GM23338 (cell line): ENCODE data around the gene FOXN4. TPM values are rescaled to one million over a fixed set of nuclear protein-coding genes. Genes with fewer than 3 reads are reported as not detected.

Experiments used
- ATAC-seq: fragments of 200-7000 bp; cut with Tn5 transposase; 3 replicates; pipeline ENCODE4 v1.9.1; 2020
- DNase-seq: peaks from one replicate; pipeline ENCODE4 v3.0.0-alpha.2; 2015; ENCODE audit warnings: low spot score
- H2AFZ ChIP-seq: fragments of 200-600 bp; sonication (generic); 2 replicates; pipeline ENCODE4 v1.8.0; 2016; ENCODE audit warnings: antibody characterized with exemption, mild to moderate bottlenecking, moderate library complexity
- H3F3A ChIP-seq: fragments of 200-600 bp; sonication (generic); replicated peaks from 2 replicates; pipeline ENCODE4 v1.8.0; 2017; ENCODE audit warnings: antibody characterized with exemption, mixed run types, low read depth
- H3K27ac ChIP-seq: fragments of 200-600 bp; sonication (generic); 2 replicates; pipeline ENCODE4 v1.6.1; 2016; ENCODE audit warnings: low read depth
- H3K27me3 ChIP-seq: fragments of 200-600 bp; sonication (generic); 2 replicates; pipeline ENCODE4 v1.8.0; 2016; ENCODE audit warnings: mild to moderate bottlenecking, mixed run types, moderate library complexity; ENCODE audit not compliant: insufficient read depth
- H3K36me3 ChIP-seq: fragments of 200-600 bp; sonication (generic); 2 replicates; pipeline ENCODE4 v1.8.0; 2016; ENCODE audit warnings: mild to moderate bottlenecking; ENCODE audit not compliant: insufficient read depth
- H3K4me1 ChIP-seq: fragments of 200-600 bp; sonication (generic); 2 replicates; pipeline ENCODE4 v1.8.0; 2016; ENCODE audit warnings: mild to moderate bottlenecking, moderate library complexity; ENCODE audit not compliant: insufficient read depth
- H3K4me2 ChIP-seq: fragments of 200-600 bp; sonication (generic); 2 replicates; pipeline ENCODE4 v1.7.1; 2017; ENCODE audit warnings: mixed run types
- H3K4me3 ChIP-seq: fragments of 200-600 bp; sonication (generic); 2 replicates; pipeline ENCODE4 v1.6.1; 2016; ENCODE audit warnings: mixed run types
- H3K79me2 ChIP-seq: fragments of 200-600 bp; sonication (generic); replicated peaks from 2 replicates; pipeline ENCODE4 v1.8.0; 2017; ENCODE audit warnings: mild to moderate bottlenecking; ENCODE audit not compliant: insufficient read depth
- H3K9me2 ChIP-seq: fragments of 200-600 bp; sonication (generic); 2 replicates; pipeline ENCODE4 v1.8.0; 2017; ENCODE audit not compliant: insufficient read depth
- H4K20me1 ChIP-seq: fragments of 200-600 bp; sonication (generic); replicated peaks from 2 replicates; pipeline ENCODE4 v1.8.0; 2017; ENCODE audit warnings: mild to moderate bottlenecking; ENCODE audit not compliant: insufficient read depth
- H3K27ac Mint-ChIP-seq: 2 replicates; pipeline ENCODE4 v1.8.0; 2020; ENCODE audit warnings: inconsistent platforms, mild to moderate bottlenecking, moderate library complexity, mixed read lengths
- H3K27me3 Mint-ChIP-seq: 3 replicates; pipeline ENCODE4 v1.8.0; 2022; ENCODE audit warnings: low read depth, mild to moderate bottlenecking, moderate library complexity, mixed read lengths, inconsistent platforms; ENCODE audit not compliant: insufficient read depth, poor library complexity
- H3K36me3 Mint-ChIP-seq: 3 replicates; pipeline ENCODE4 v1.8.0; 2021; ENCODE audit warnings: low read depth, mild to moderate bottlenecking, inconsistent platforms, moderate library complexity, mixed read lengths
- H3K4me1 Mint-ChIP-seq: 3 replicates; pipeline ENCODE4 v1.8.0; 2020; ENCODE audit warnings: mild to moderate bottlenecking, inconsistent platforms, mixed read lengths
- H3K4me3 Mint-ChIP-seq: 3 replicates; pipeline ENCODE4 v1.8.0; 2021; ENCODE audit warnings: moderate library complexity, mild to moderate bottlenecking, inconsistent platforms, mixed read lengths
- H3K9me3 Mint-ChIP-seq: 3 replicates; pipeline ENCODE4 v1.8.0; 2020; ENCODE audit warnings: moderate library complexity, mild to moderate bottlenecking, inconsistent platforms, mixed read lengths
- CREB1 ChIP-seq: fragments of 250-450 bp; sonication (Bioruptor Pico); IDR thresholded peaks from 2 replicates; pipeline ENCODE4 v1.5.0; 2020; ENCODE audit warnings: low read depth, mild to moderate bottlenecking, moderate library complexity
- EZH2 ChIP-seq: fragments of 200-600 bp; sonication (generic); IDR thresholded peaks from one replicate; pipeline ENCODE4 v1.8.0; 2017; ENCODE audit warnings: antibody characterized with exemption, mild to moderate bottlenecking, low read depth; ENCODE audit not compliant: unreplicated experiment
- EZH2phosphoT487 ChIP-seq: fragments of 200-600 bp; sonication (generic); IDR thresholded peaks from one replicate; pipeline ENCODE4 v1.8.1; 2018; ENCODE audit warnings: antibody characterized with exemption; ENCODE audit not compliant: unreplicated experiment
- JUNB ChIP-seq: IDR thresholded peaks from one replicate; pipeline ENCODE4 v1.6.1; 2016; ENCODE audit warnings: antibody characterized with exemption; ENCODE audit not compliant: unreplicated experiment
- NANOG ChIP-seq: IDR thresholded peaks from 2 replicates; pipeline ENCODE4 v1.6.1; 2016; ENCODE audit warnings: antibody characterized with exemption, borderline replicate concordance
- POLR2AphosphoS5 ChIP-seq: IDR thresholded peaks from 2 replicates; pipeline ENCODE4 v1.6.1; 2016; ENCODE audit warnings: antibody characterized with exemption, low read depth
- STAT1 ChIP-seq: IDR thresholded peaks from one replicate; pipeline ENCODE4 v1.6.1; 2016; ENCODE audit warnings: antibody characterized with exemption; ENCODE audit not compliant: unreplicated experiment
- ZNF114 ChIP-seq: fragments of 250-450 bp; sonication (Bioruptor Pico); IDR thresholded peaks from 2 replicates; pipeline ENCODE4 v1.5.0; 2020; ENCODE audit warnings: mild to moderate bottlenecking, moderate library complexity
- ZNF331 ChIP-seq: fragments of 250-450 bp; sonication (Bioruptor Pico); IDR thresholded peaks from 2 replicates; pipeline ENCODE4 v1.5.0; 2020; ENCODE audit warnings: low read depth, mild to moderate bottlenecking, moderate library complexity
- polyA plus RNA-seq: library from polyadenylated mRNA; unstranded; fragments of >200 nt; fragmentation: Nextera tagmentation; extraction: Ambion mirVana; gene quantifications from 2 replicates; pipeline ENCODE4 v1.2.1, GENCODE V29; 2016
- total RNA-seq: library from RNA; depleted of rRNA; stranded (reverse); fragments of >200 nt; shearing (Covaris generic); gene quantifications from 2 replicates; pipeline ENCODE4 v1.2.3, GENCODE V29; 2014
- TF ChIP-seq, protein P1 (sequence below): IDR thresholded peaks from one replicate; pipeline ENCODE4 v1.6.1; 2018; ENCODE audit warnings: antibody characterized with exemption; ENCODE audit not compliant: unreplicated experiment
- TF ChIP-seq, protein P2 (sequence below): IDR thresholded peaks from 2 replicates; pipeline ENCODE4 v1.6.1; 2016; ENCODE audit warnings: antibody characterized with exemption
- TF ChIP-seq, protein P3 (sequence below), 2 experiments: fragments of 200-600 bp in 1 of 2; sonication (generic) in 1 of 2; conservative IDR thresholded peaks; 2 replicates each; pipeline versions ENCODE4 v1.5.1 to v1.6.1; 2016 to 2017; ENCODE audit warnings: antibody characterized with exemption in 2 of 2, low read depth in 2 of 2, mild to moderate bottlenecking in 2 of 2, moderate library complexity in 1 of 2
- TF ChIP-seq, protein P4 (sequence below): fragments of 250-450 bp; sonication (Bioruptor Pico); IDR thresholded peaks from 2 replicates; pipeline ENCODE4 v1.5.0; 2020; ENCODE audit warnings: mild to moderate bottlenecking, moderate library complexity

FOXN4 gene
- total and polyA plus RNA-seq, 2 experiments from 2014 or later = 0.35 to 0.47 TPM

DNA sequence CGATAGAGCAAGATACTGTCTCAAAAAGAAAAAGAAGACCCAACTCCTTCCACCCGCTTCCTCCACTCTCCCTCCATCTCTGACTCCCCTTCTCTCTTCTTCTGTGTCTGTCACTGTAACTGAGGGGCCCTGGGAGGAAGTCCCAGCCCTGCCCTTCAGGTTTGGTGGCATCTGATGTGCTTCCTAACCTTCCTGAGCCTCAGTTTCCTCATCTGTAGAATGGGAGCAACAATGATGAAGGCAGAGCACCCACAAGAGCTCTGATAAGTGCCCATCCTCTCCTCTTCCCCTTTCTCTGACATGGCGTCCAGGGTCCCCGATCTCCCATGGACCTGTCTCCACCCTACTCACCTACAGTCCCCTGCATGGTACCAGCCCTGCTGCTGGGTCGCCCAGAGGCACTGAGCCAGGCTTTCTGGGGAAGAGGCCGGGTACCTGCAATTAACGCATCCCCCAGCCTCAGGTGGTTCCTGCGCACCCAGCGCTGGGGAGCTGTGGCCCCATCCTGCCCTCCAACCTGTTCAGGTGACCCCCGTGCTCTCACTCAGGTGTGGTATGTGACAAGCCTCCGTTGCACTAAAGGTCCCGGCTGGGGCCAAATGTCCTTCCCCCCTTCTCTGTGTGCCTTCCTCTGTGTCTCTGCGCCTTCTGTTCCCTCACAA lies 13.2 kb downstream of the FOXN4 start:
- ATAC-seq = no peak
- Mint-ChIP-seq H3K27me3 (peaks cover 9% of the 10 kb centered on the region), H3K36me3 (no peaks in the 10 kb centered on the region), H3K4me3 (no peak overlapping the region; the same call in 2 of the 3 replicates), H3K9me3 (no peaks in the 10 kb centered on the region), H3K27ac (no peak overlapping the region), H3K4me1 (peaks cover 7% of the 10 kb centered on the region; the same call in 2 of the 3 replicates)
- no peak for DNase-seq
- Histone ChIP-seq H3K27me3 (no peaks in the 10 kb centered on the region), H3K9me2 (no peaks in the 10 kb centered on the region), H4K20me1 (no peaks in the 10 kb centered on the region), H3K4me1 (no peaks in the 10 kb centered on the region; the same call in 1 of the 2 replicates), H3F3A (no peaks in the 10 kb centered on the region), H2AFZ (no peak overlapping the region), H3K79me2 (no peaks in the 10 kb centered on the region), H3K27ac (no peak overlapping the region), H3K4me2 (no peak overlapping the region), H3K36me3 (no peaks in the 10 kb centered on the region), H3K4me3 (no peak overlapping the region)
- TF ChIP-seq, protein P1, sequence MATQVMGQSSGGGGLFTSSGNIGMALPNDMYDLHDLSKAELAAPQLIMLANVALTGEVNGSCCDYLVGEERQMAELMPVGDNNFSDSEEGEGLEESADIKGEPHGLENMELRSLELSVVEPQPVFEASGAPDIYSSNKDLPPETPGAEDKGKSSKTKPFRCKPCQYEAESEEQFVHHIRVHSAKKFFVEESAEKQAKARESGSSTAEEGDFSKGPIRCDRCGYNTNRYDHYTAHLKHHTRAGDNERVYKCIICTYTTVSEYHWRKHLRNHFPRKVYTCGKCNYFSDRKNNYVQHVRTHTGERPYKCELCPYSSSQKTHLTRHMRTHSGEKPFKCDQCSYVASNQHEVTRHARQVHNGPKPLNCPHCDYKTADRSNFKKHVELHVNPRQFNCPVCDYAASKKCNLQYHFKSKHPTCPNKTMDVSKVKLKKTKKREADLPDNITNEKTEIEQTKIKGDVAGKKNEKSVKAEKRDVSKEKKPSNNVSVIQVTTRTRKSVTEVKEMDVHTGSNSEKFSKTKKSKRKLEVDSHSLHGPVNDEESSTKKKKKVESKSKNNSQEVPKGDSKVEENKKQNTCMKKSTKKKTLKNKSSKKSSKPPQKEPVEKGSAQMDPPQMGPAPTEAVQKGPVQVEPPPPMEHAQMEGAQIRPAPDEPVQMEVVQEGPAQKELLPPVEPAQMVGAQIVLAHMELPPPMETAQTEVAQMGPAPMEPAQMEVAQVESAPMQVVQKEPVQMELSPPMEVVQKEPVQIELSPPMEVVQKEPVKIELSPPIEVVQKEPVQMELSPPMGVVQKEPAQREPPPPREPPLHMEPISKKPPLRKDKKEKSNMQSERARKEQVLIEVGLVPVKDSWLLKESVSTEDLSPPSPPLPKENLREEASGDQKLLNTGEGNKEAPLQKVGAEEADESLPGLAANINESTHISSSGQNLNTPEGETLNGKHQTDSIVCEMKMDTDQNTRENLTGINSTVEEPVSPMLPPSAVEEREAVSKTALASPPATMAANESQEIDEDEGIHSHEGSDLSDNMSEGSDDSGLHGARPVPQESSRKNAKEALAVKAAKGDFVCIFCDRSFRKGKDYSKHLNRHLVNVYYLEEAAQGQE = no peak
- TF ChIP-seq NANOG (no peak), CREB1 (no peak), ZNF114 (no peak), JUNB (no peak), ZNF331 (CRISPR knock-in tag) (no peak), POLR2AphosphoS5 (no peak), STAT1 (no peak), EZH2phosphoT487 (no peak), EZH2 (no peak)
- TF ChIP-seq, protein P2, sequence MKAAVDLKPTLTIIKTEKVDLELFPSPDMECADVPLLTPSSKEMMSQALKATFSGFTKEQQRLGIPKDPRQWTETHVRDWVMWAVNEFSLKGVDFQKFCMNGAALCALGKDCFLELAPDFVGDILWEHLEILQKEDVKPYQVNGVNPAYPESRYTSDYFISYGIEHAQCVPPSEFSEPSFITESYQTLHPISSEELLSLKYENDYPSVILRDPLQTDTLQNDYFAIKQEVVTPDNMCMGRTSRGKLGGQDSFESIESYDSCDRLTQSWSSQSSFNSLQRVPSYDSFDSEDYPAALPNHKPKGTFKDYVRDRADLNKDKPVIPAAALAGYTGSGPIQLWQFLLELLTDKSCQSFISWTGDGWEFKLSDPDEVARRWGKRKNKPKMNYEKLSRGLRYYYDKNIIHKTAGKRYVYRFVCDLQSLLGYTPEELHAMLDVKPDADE = no peak
- TF ChIP-seq, protein P3, sequence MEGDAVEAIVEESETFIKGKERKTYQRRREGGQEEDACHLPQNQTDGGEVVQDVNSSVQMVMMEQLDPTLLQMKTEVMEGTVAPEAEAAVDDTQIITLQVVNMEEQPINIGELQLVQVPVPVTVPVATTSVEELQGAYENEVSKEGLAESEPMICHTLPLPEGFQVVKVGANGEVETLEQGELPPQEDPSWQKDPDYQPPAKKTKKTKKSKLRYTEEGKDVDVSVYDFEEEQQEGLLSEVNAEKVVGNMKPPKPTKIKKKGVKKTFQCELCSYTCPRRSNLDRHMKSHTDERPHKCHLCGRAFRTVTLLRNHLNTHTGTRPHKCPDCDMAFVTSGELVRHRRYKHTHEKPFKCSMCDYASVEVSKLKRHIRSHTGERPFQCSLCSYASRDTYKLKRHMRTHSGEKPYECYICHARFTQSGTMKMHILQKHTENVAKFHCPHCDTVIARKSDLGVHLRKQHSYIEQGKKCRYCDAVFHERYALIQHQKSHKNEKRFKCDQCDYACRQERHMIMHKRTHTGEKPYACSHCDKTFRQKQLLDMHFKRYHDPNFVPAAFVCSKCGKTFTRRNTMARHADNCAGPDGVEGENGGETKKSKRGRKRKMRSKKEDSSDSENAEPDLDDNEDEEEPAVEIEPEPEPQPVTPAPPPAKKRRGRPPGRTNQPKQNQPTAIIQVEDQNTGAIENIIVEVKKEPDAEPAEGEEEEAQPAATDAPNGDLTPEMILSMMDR (conservative IDR thresholded peaks at IDR 0.05; ENCODE audit: low read depth in 2 of 2) = no peak
- TF ChIP-seq, protein P4, sequence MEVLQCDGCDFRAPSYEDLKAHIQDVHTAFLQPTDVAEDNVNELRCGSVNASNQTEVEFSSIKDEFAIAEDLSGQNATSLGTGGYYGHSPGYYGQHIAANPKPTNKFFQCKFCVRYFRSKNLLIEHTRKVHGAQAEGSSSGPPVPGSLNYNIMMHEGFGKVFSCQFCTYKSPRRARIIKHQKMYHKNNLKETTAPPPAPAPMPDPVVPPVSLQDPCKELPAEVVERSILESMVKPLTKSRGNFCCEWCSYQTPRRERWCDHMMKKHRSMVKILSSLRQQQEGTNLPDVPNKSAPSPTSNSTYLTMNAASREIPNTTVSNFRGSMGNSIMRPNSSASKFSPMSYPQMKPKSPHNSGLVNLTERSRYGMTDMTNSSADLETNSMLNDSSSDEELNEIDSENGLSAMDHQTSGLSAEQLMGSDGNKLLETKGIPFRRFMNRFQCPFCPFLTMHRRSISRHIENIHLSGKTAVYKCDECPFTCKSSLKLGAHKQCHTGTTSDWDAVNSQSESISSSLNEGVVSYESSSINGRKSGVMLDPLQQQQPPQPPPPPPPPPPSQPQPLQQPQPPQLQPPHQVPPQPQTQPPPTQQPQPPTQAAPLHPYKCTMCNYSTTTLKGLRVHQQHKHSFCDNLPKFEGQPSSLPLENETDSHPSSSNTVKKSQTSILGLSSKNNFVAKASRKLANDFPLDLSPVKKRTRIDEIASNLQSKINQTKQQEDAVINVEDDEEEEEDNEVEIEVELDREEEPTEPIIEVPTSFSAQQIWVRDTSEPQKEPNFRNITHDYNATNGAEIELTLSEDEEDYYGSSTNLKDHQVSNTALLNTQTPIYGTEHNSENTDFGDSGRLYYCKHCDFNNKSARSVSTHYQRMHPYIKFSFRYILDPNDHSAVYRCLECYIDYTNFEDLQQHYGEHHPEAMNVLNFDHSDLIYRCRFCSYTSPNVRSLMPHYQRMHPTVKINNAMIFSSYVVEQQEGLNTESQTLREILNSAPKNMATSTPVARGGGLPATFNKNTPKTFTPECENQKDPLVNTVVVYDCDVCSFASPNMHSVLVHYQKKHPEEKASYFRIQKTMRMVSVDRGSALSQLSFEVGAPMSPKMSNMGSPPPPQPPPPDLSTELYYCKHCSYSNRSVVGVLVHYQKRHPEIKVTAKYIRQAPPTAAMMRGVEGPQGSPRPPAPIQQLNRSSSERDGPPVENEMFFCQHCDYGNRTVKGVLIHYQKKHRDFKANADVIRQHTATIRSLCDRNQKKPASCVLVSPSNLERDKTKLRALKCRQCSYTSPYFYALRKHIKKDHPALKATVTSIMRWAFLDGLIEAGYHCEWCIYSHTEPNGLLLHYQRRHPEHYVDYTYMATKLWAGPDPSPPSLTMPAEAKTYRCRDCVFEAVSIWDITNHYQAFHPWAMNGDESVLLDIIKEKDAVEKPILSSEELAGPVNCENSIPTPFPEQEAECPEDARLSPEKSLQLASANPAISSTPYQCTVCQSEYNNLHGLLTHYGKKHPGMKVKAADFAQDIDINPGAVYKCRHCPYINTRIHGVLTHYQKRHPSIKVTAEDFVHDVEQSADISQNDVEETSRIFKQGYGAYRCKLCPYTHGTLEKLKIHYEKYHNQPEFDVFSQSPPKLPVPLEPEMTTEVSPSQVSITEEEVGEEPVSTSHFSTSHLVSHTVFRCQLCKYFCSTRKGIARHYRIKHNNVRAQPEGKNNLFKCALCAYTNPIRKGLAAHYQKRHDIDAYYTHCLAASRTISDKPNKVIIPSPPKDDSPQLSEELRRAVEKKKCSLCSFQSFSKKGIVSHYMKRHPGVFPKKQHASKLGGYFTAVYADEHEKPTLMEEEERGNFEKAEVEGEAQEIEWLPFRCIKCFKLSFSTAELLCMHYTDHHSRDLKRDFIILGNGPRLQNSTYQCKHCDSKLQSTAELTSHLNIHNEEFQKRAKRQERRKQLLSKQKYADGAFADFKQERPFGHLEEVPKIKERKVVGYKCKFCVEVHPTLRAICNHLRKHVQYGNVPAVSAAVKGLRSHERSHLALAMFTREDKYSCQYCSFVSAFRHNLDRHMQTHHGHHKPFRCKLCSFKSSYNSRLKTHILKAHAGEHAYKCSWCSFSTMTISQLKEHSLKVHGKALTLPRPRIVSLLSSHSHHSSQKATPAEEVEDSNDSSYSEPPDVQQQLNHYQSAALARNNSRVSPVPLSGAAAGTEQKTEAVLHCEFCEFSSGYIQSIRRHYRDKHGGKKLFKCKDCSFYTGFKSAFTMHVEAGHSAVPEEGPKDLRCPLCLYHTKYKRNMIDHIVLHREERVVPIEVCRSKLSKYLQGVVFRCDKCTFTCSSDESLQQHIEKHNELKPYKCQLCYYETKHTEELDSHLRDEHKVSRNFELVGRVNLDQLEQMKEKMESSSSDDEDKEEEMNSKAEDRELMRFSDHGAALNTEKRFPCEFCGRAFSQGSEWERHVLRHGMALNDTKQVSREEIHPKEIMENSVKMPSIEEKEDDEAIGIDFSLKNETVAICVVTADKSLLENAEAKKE (CRISPR knock-in tag) = no peak
